A673 (cell line): ENCODE results near the gene NTRK3. TPM values are rescaled to one million over a fixed set of nuclear protein-coding genes. Genes with fewer than 3 reads are reported as not detected.

Experiments
- BruUV-seq: library from RNA; stranded (reverse); fragments of 400-500 nt; replicated peaks from 2 replicates; lab custom pipeline; 2021; lab: Mats Ljungman, UMichigan
- CTCF ChIA-PET: fragments of 300-600 bp; sonication (Branson Sonifier 250); formaldehyde crosslinking; loops from one replicate; lab custom pipeline; 2022; ENCODE audit warnings: antibody characterized with exemption; lab: Charles Lee
- POLR2A ChIA-PET: fragments of 300-600 bp; sonication (Branson Sonifier 250); formaldehyde crosslinking; loops from one replicate; lab custom pipeline; 2022; ENCODE audit warnings: antibody characterized with exemption; ENCODE audit not compliant: low non-redundant PET; lab: Charles Lee
- DNase-seq: peaks from one replicate; pipeline ENCODE4 v3.0.0-alpha.2; 2015; ENCODE audit warnings: low spot score
- H3K27ac ChIP-seq: fragments of 200-600 bp; sonication (generic); 2 replicates; pipeline ENCODE4 v1.5.1; 2016; ENCODE audit warnings: mixed run types, low read depth, mild to moderate bottlenecking, mixed read lengths, antibody characterized with exemption, low read length; ENCODE audit not compliant: poor library complexity, severe bottlenecking
- H3K27me3 ChIP-seq: fragments of 200-600 bp; sonication (generic); replicated peaks from 2 replicates; pipeline ENCODE4 v1.6.1; 2017; ENCODE audit warnings: mixed run types, low read depth, mild to moderate bottlenecking, mixed read lengths, antibody characterized with exemption, low read length; ENCODE audit not compliant: insufficient read depth, poor library complexity
- H3K36me3 ChIP-seq: fragments of 200-600 bp; sonication (generic); 2 replicates; pipeline ENCODE4 v1.6.1; 2016; ENCODE audit warnings: mixed run types, mild to moderate bottlenecking, mixed read lengths, antibody characterized with exemption, low read length; ENCODE audit not compliant: insufficient read depth, poor library complexity, severe bottlenecking
- H3K4me1 ChIP-seq: fragments of 200-600 bp; sonication (generic); 2 replicates; pipeline ENCODE4 v1.6.1; 2017; ENCODE audit warnings: mixed run types, mild to moderate bottlenecking, mixed read lengths, antibody characterized with exemption, low read length; ENCODE audit not compliant: insufficient read depth, poor library complexity, severe bottlenecking
- H3K4me3 ChIP-seq: fragments of 200-600 bp; sonication (generic); 2 replicates; pipeline ENCODE4 v1.5.1; 2016; ENCODE audit warnings: low read depth, mixed run types, mild to moderate bottlenecking, mixed read lengths, low read length; ENCODE audit not compliant: poor library complexity, severe bottlenecking
- H3K9me3 ChIP-seq: fragments of 200-600 bp; sonication (generic); 2 replicates; pipeline ENCODE4 v1.6.1; 2016; ENCODE audit warnings: mixed run types, low read depth, mild to moderate bottlenecking, mixed read lengths, antibody characterized with exemption, low read length; ENCODE audit not compliant: poor library complexity, severe bottlenecking
- CTCF ChIP-seq: fragments of 300-800, 200-600 bp; sonication (generic); conservative IDR thresholded peaks from 2 replicates; pipeline ENCODE4 v1.5.1; 2017; ENCODE audit warnings: low read depth, mild to moderate bottlenecking, antibody characterized with exemption, low read length, moderate library complexity, mixed read lengths
- EZH2 ChIP-seq: fragments of 200-600 bp; sonication (generic); IDR thresholded peaks from 2 replicates; pipeline ENCODE4 v1.6.1; 2017; ENCODE audit warnings: borderline replicate concordance, low read depth, mild to moderate bottlenecking, mixed read lengths, antibody characterized with exemption, low read length; ENCODE audit not compliant: poor library complexity, severe bottlenecking
- intact Hi-C: fragments of 100-400 bp; cut with micrococcal nuclease; formaldehyde crosslinking; loops from one replicate; pipeline ENCODE4 v1.10.0; 2022; ENCODE audit not compliant: unreplicated experiment
- total RNA-seq: library from RNA; stranded (reverse); gene quantifications from 2 replicates; pipeline ENCODE4 v1.2.3, GENCODE V29; 2021

Gene NTRK3
- total RNA-seq, 1 experiment from 2014 or later, result not detected

- Histone ChIP-seq H3K4me1 (no peaks in the 10 kb centered on the region), H3K36me3 (no peaks in the 10 kb centered on the region), H3K4me3 (no peak overlapping the region), H3K27ac (no peak overlapping the region), H3K9me3 (peaks cover 4% of the 10 kb centered on the region), H3K27me3 (no peaks in the 10 kb centered on the region)
- no peak for TF ChIP-seq EZH2
- TF ChIP-seq CTCF, result no peak
- DNase-seq, result no peak
- BruUV-seq, result no TSS peak
- CTCF ChIA-PET, result no interaction called here
- POLR2A ChIA-PET, result no interaction called here
- intact Hi-C loops, result no loop called here
These were observed 384.7 kb downstream of the NTRK3 start for GRCh38 chr15:87871731-87872320.

GRCh38 chr15:87871258-87871681 lies 385.3 kb downstream of the NTRK3 start:
- POLR2A ChIA-PET, result no interaction called here
- no TSS peak for BruUV-seq
- intact Hi-C loops, result no loop called here

GRCh38 chr15:87866961-87867360 lies 389.6 kb downstream of the NTRK3 start:
- Histone ChIP-seq H3K4me3 (no peak overlapping the region), H3K36me3 (no peaks in the 10 kb centered on the region), H3K4me1 (no peaks in the 10 kb centered on the region), H3K9me3 (no peaks in the 10 kb centered on the region), H3K27ac (no peak overlapping the region), H3K27me3 (no peaks in the 10 kb centered on the region)
- ChIA-PET CTCF (no interaction called here), POLR2A (no interaction called here)
- BruUV-seq, result no TSS peak
- no peak for DNase-seq
- TF ChIP-seq CTCF (no peak), EZH2 (no peak)
- intact Hi-C loops, result no loop called here

More at GRCh38 chr15:87871258-87871681, 385.3 kb downstream of the NTRK3 start:
- Histone ChIP-seq H3K36me3 (no peaks in the 10 kb centered on the region), H3K27ac (no peak overlapping the region), H3K4me1 (no peaks in the 10 kb centered on the region), H3K27me3 (no peaks in the 10 kb centered on the region), H3K4me3 (no peak overlapping the region), H3K9me3 (peaks cover 4% of the 10 kb centered on the region)
- CTCF ChIA-PET, result no interaction called here
- DNase-seq, result no peak
- TF ChIP-seq EZH2 (no peak), CTCF (no peak)
